OCI-LY7 (cell line): Measurements from ENCODE around the gene GXYLT2.

ENCODE experiments used
- CTCF ChIP-seq: fragments of 200-600 bp; sonication (generic); conservative IDR thresholded peaks from 2 replicates; pipeline ENCODE4 v1.5.1; 2014; ENCODE audit warnings: mild to moderate bottlenecking, antibody characterized with exemption, low read length, moderate library complexity, mixed read lengths
- EZH2phosphoT487 ChIP-seq: fragments of 200-600 bp; sonication (generic); IDR thresholded peaks from 2 replicates; pipeline ENCODE4 v1.6.1; 2018; ENCODE audit warnings: low read depth, borderline replicate concordance, mild to moderate bottlenecking, mixed run types, antibody characterized with exemption, low read length, moderate library complexity, mixed read lengths

GRCh38 chr3:73009008-73009407, 121.2 kb downstream of the GXYLT2 start:
- TF ChIP-seq CTCF (no peak), EZH2phosphoT487 (no peak)
